ENCODE results near the gene OLFML1. TPM values are rescaled to one million over a fixed set of nuclear protein-coding genes. Genes with fewer than 3 reads are reported as not detected.

Gene OLFML1
- total and polyA plus RNA-seq, 10 of the 15 experiments (the other 5 are each of a cell fraction or from before 2014, with no cell fraction given): 0.04 to 0.71 (median 0.21) TPM; not detected in 6

DNA sequence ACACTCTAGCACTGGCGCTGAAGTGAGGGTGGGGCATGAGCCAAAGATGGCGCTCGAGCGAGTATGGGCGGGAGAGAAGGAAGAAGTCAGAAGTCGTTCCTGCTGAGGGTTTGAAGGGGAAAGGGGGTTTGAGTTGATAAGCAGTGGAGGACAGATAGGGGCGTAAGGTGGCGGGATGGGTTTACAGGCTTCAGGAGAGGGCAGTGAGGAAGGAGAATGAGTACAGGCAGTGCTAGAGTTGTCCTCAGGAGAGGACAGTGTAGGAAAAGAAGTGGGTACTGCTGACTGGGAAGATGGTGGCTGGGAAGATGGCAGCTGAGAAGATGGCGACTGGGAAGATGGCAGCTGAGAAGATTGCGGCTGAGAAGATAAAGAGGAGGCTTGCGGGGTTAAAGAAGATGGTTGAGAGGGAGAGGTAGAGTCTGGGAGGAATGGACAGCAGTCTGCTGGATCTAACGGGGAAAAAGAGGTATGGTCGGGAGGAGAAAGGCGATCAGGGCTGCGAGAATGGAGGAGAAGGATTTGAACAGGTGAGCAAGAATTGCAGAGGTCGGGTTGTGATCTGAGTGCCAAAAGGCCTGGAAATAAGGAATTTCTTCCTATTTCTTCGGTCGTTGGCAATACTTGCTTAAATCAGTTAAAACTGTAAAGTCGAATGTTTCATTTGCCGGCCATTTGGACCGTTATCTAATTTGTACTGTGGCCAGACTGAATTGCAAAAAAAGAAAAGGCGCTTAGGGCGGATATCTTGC is 33.7 kb downstream of the OLFML1 start (continued):
- TF ChIP-seq YBX1 (IDR thresholded peaks at IDR 0.05) (no peak), BCL11A (IDR thresholded peaks at IDR 0.05; ENCODE audit: low read depth, low read length) (no peak), REST (IDR thresholded peaks at IDR 0.05; ENCODE audit: low read depth, low read length) (no peak), HDGF (IDR thresholded peaks at IDR 0.05) (peak; percentile 92; the same call in 1 of the 2 replicates), MXI1 (IDR thresholded peaks at IDR 0.05; ENCODE audit: low read depth, low read length) (no peak), MEF2A (IDR thresholded peaks at IDR 0.05; ENCODE audit: insufficient read depth, low read depth, low read length) (no peak), ZBTB40 (IDR thresholded peaks at IDR 0.05; ENCODE audit: borderline replicate concordance) (peak; percentile 40; the same call in 1 of the 2 replicates), NFYB (IDR thresholded peaks at IDR 0.05; ENCODE audit: insufficient read depth, low read depth, low read length) (no peak), IKZF2 (IDR thresholded peaks at IDR 0.05) (peak in 1 of 2 experiments; percentile 29; a peak in 1 of 4 replicates)
